ENCODE results near the gene SAMD10.
A peak's percentile ranks its signal among the peaks of the same experiment; 100 is the strongest.
"Not testable (repeated sequence)": the region's sequence is repeated elsewhere in the genome, so short reads cannot be mapped to it uniquely, and the experiment has no call there.

SAMD10 gene

DNA sequence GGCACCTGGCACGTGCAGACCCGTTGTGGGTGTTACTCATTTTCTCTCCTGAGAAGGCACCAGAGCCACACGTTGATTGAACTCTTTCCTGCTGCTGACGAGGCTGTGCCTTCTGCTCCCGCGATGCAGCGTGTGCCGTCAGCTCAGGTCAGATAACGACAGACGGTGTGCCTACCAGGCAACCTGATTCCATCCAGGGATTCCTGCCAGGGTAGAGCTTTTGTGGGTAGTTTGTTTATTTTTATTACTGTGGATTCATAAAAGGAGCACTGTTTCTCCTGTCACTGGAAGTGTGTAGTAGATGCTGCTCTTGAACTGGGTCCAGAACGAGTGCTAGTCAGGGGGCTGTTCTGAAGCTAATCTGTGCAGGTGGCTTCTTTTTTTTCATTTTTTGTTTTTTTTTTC, 22.2 kb upstream of the SAMD10 start:
- DNase-seq (ENCODE audit: low read depth, low spot score), result peak; percentile 51

DNA sequence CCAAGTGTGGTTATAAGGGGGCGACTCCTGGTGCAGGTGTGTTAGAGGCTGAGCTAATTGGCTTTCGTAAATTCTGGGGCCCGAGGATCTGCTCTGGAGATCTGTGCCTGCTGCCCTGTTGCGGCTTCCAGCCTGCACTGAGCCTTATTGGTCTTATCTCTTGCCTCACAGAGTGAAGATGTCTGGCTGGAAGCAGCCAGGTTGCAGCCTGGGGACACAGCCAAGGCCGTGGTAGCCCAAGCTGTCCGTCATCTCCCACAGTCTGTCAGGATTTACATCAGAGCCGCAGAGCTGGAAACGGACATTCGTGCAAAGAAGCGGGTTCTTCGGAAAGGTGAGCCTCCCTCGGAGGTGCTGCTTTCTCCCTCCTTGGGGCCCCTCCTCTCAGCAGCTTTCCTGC, 21.5 kb upstream of the SAMD10 start:
- DNase-seq (ENCODE audit: low read depth, low spot score), result no peak

DNA sequence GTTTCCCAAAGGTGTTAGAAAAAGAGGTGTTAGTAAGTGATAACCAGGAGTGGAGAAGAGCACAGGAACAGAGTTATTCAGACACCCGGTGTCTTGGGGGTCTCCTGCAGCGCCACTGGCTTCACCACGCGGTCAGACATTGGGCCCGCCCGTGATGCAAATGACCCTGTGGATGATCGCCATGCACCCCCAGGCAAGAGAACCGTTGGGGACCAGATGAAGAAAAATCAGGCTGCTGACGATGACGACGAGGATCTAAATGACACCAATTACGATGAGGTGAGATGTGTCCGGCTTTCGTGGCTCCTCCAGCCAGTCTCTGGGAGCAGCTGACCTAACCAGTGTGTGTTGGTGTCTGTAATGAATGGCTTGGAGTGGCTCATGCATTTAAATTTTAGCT, 3.5 kb upstream of the SAMD10 start:
- no peak for DNase-seq (ENCODE audit: low read depth, low spot score)

DNA sequence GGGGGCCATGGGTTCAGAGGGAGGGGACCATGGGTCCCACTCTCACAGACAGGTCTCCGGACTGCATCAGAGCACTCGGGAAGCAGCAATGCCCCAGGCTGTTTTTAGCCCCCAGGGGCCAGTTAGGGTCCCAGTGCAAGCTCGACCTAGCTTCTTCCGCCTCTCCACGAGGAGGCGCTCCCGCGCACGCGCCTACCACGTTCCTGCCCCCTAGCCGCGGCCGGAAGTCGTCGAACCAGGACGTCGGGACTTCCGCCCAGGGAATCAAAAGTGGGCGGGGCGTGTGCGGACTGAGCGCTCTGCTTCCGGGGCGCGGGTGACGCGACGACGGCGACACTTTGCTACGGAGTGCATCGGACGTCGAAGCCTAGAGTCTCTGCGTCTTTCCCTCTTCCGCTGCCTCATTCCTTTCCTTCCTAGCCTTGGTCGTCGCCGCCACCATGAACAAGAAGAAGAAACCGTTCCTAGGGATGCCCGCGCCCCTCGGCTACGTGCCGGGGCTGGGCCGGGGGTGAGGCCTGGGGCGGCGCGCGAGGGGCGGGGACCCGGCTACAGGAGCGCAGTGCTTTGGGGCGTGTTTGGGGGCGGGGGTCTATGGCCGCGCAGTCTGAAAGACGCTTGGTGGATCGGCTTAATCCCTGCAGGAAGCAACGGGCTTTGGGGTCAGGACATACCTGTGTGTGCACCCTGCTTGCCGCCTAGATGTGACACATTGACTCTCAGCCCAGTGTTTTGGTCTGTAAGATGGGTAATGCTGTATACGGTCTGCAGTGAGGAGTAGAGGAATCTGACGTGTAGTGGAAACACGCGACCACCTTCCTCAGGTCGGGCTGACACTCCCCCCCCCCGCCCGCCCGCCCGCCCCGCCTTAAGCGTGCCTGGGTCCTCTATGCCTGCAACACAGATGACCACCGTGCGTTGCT, 1.6 kb upstream of the SAMD10 start, which contains the start of gene PRPF6:
PRPF6 (plus strand) TSS at position 327 of the 923 bp plus-strand sequence; CDS start at position 441, 114 bp downstream.
- DNase-seq (ENCODE audit: low read depth, low spot score), result peak; percentile 98

DNA sequence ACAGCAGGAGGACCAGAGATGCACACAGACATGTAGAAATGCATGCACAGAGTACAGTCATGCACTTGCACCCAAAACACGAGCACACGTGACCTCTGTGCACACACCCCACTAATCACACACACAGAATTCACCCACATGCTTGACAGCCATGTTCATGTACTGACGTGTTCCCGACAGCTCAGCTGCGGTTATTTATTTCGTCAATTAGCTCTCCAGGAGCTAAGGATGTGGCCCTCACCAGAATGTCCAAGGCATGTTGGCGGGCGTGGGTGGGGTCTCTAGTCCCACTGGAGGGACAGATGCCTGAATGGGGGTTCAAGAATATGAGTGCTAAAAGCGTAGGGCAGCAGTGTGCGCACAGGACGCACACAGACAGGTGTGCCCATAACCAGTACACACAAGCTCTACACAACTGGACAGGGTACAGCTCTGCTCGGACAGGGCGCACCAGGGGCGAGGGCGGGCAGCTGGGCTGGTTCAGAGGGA, 919 bp upstream of the SAMD10 start:
- DNase-seq (ENCODE audit: low read depth, low spot score), result no peak

DNA sequence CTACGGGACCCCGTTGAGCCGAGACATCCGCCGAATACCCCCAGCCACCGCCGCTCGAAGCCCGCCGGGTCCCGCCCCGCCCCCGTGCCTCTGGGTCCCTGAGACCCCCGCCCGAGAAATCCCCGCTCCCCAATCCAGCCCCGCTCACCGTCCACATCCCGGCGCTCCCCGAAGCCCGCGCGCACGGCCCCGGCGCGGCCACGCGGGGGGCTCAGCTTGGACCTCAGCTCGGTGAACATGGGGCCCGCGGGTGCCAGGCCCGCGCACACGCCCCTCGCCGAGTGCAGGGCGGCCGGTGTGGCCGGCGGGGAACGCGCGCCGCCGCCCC, 249 bp downstream of the SAMD10 start:
- no peak for DNase-seq (ENCODE audit: low read depth, low spot score)

DNA sequence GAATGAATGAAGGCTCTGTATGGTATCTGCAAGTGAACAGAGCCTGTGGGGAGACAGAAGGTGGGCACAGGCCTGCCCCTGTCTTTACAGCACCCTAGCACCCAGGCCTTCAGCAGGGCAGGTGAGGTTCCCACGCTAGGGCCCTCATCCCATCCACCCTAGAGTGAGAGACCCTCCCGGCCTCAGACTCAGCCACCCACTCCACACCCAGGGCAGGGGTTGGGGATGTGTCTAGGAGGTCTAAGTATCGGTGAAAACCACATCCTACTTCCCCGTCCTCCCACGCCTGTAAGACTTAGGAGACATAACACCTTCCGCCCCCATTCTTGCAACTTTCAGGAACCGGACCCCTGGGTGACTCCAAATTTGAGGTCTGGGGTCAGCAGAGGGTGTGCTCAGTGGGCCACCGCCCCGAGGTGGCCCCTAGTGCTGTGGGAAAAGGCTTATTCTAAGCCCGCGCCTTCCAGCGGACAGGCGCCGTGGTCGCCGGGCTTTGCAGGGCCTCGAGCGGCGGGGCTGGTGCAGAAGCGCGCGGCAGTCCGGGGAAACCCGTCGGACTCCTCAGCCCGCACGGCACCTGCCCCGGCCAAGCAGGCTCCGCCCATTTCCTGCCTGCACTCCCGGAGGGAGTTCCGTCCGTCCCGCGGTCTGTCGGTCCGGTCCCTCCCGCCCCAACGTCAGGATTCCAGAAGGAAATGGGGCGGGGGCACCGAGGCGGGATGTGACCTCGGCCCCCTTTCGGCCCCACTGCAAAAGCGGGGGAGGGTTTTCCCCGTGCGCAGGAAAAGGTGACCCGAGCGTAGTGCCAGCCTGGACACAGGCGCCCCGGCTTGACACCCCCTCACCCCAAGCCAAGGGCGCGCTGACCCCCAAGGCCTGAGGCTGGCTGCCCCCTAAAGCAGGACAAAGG, 868 bp downstream of the SAMD10 start:
- DNase-seq (ENCODE audit: low read depth, low spot score), result peak; percentile 67

DNA sequence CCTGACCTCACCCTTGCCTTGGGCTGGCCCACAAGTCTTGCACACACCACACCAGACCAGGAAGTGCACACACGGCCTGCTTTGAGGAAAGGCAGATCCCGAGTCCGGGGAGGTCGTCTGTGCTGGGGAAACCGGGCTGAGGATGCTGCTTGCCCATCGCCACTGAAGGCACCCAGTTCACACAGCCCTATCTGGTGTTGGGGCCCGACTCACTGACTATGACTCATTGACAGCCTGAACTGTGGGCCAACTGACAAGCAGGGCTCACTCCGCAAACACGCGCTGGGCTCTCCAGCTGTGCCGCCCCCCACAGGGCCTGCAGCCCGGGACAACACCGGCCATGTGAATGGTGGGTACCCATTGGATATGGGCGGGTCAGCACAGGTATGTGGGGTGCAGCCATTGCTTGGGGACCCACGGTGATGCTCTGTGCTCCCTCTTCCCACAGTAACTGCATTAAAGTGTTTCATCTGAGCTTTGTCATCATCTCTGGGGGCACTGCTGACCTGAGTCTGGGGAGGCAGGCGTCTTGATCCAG, 1.6 kb downstream of the SAMD10 start:
- peak; percentile 76 for DNase-seq (ENCODE audit: low read depth, low spot score)

DNA sequence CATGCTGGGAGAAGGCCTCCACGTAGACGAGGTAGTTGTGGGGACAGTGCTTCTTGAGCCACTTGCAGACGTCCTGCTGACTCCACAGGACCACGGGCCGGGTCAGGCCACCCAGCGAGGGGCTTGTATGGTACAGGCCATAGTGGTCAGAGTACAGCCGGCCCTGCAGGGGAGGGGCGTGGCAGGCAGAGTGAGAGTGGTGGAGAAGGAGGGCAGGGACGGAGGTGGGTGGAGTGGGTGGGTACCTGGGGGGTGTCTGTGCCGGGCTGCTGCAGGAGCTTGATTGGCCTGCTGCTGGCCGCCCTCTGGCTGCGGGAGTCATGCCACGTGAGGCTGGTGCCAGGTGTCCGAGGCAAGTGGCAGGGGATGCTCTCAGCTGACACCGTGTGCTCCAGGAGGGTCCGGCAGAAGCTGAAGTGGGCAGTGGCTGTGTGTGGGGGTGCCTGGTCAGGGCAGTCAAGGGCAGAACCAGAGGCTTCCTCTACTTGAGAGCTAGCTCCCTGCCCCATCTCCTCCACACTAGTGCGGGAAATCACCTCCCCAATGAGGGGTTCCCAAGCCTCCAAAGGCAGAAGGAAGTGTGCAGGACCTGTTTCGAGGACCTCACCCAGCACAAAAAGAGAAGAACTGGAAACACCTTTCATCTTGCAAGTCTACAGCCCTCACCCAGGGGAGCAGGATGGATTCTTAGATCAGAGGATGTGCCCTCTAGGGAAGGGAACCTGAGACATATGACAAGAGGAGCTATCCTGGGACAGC, 2.3 kb downstream of the SAMD10 start:
- no peak for DNase-seq (ENCODE audit: low read depth, low spot score)

DNA sequence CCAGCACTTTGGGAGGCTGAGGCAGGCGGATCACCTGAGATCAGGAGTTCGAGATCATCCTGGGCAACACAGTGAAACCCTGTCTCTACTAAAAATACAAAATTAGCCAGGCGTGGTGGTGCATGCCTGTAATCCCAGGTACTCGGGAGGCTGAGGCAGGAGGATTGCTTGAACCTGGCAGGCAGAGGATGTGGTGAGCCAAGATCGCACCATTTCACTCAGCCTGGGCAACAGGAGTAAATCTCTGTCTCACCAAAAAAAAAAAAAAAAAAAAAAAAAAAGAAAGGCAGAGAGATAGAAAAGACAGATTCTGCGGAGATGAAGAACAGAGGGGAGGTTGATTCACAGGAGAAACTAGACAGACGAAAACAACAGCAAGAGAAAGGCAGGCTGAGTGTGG, 2.9 kb downstream of the SAMD10 start:
- DNase-seq (ENCODE audit: low read depth, low spot score), result not testable (repeated sequence)

DNA sequence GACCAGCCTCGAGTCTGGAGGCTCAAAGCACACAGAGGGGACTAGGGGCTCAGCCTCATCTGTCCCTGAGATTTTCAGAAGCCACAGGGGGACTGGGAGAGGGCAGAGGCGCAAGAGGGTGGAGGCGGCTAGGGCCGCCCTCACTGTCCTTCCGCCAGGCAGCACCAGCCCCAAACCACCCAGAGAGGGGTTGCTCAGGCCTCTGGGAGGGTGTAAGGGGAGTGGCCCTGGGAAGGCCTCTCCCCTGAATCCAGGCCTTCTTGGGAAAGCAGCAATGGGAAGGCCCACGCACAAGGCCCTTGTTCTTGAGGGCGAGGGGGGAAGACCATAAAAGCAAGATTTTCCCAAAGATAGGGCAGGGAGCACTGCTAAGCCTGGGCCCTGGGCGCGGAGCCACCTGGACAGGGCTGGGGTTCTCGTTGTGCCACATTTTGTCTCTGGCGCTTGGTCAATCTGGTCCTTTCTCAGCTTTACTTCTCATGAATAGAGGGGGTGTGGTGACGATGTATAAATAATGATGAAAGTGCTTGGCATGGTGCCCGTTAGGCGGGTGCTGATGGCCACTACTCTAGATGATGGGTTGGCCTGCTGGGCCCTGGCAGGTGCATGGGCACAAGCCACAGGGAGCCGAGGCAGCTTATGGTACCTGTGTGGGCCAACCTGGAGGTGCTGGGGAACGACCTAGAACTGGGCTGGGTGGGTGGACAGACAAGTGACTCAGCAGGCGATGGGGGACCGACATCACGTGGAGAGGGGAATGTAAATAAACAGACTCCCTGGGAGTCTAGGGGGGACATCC, 4.8 kb downstream of the SAMD10 start:
- DNase-seq (ENCODE audit: low read depth, low spot score), result peak; percentile 16

DNA sequence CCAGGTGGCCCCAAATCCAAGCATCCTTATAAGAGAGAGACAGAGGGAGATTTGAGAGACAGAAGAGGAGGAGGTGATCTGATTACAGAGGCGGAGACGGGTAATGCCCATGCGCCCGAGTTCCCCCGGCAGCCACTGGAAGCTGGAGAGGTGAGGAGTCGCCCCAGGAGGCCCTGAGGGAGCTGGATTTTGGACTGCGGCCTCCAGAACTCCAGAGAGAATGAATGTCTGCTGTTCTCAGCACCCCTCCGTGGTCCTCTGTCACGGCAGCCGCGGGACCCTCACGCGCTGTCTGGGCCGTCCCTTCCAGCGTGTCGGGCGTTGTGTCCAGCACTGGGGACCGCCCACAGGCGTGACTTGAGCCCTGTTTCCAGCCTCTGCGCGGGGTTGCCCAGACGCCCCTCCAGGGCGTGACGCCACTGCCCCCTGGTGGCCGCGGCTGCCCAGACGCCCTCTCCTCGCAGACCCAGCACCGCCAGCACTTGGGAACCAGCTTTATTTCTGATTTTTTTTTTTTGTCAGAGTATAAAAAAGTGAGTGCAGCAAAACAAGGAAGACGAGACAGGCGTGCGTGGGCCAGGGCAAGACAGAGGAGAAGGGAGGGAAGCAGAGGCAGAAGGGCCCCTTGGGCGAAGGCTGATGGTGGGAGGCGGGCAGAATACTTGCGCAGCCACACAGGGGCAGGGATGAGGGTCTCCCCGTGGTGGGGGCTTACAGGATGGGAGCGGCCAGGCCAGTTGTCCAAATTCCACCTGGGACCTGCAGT, 5.6 kb downstream of the SAMD10 start:
- DNase-seq (ENCODE audit: low read depth, low spot score), result peak; percentile 94

DNA sequence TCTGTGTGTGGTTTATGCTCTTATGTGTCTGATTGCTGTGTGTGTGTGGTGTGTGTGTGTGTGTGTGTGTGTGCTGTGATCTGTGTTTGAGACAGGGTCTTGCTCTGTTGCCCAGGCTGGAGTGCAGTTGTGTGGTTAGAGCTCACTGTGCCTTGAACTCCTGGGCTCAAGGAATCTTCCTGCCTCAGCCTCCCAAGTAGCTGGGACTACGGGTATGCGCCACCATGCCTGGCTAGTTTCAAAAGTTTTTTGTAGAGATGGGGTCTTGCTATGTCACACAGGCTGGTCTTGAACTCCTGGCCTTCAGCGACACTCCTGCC, 6.3 kb downstream of the SAMD10 start:
- no peak for DNase-seq (ENCODE audit: low read depth, low spot score)

DNA sequence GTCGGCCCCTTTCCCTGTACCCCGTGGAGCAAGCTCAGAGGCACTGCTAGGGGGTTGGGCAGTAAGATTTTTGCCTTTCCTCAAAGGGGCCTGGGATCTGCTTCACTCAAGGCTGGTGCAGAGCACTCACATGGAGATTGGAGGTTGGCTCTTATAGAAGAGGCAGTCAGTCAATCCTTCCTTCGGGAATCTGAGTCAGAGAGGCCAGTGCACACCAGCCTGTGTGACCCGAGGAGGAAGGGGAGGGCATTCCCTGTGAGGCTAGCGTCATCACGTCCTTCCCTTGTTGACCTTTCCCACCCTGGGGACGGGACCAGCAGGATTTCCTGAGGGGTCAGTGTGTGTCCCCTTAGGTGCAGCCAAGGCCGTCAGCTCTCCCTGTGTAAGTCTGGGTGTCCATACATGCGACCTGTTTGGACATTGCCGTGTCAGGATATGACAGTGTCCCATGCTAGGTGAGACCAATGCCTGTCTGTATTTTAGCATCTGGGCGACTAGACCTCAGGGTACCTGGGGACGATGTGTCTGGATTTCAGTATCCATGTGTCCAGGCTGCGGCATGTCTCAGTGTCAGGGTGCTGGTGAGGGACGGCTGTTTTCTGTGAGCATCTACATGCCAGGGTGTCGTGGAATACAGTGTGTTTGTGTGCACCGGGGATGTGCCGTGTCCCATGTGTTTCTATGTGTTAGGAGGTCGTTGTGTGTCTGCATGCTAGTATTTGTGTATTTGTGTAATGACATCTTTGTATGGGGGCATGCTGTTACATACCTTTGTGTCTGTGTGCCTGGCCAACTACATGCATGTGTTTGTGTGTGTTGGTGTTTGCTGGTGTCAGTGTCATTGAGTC, 6.9 kb downstream of the SAMD10 start:
- peak; percentile 2 for DNase-seq (ENCODE audit: low read depth, low spot score)

DNA sequence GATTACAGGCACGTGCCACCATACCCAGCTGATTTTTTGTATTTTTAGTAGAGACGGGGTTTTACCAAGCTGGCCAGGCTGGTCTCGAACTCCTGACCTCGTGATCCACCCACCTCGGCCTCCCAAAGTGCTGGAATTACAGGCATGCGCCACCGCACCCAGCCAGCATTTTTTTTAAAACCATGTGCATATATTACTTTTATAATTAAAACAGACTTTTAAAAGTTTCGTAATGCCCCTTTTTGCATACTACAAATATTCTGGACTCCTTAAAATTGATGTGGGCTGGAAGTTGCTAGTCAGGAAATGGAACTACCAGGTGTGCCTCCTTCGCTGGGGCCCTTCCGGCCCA, 7.5 kb downstream of the SAMD10 start:
- not testable (repeated sequence) for DNase-seq (ENCODE audit: low read depth, low spot score)

DNA sequence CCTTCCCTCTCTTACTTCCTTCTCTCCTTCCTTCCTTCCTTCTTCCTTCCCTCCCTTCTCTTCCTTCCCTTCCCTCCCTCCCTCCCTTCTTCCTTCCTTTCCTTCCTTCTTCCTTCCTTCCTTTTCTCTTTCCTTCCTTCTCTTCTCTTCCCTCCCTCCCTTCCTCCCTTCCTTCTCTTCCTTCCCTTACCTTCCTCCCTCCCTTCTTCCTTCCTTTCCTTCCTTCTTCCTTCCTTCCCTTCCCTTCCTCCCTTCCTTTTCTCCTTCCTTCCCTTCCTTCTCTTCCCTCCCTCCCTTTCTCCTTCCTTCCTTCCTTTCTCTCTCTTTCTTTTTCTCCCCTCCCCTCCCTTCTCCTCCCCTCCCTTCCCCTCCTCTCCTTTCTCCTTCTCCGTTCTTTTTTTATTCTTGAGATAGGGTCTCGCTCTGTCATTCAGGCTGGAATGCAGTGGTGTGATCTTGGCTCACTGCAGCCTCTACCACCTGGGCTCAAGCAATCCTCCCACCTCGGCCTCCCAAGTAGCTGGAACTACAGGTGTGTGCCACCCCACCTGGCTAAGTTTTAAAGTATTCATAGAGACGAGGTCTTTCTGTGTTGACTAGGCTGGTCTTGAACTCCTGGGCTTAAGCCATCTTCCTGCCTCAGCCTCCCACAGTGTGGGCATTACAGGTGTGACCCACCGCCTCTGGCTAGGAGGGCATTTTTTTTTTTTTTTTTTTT, 8.6 kb downstream of the SAMD10 start:
- no peak for DNase-seq (ENCODE audit: low read depth, low spot score)

DNA sequence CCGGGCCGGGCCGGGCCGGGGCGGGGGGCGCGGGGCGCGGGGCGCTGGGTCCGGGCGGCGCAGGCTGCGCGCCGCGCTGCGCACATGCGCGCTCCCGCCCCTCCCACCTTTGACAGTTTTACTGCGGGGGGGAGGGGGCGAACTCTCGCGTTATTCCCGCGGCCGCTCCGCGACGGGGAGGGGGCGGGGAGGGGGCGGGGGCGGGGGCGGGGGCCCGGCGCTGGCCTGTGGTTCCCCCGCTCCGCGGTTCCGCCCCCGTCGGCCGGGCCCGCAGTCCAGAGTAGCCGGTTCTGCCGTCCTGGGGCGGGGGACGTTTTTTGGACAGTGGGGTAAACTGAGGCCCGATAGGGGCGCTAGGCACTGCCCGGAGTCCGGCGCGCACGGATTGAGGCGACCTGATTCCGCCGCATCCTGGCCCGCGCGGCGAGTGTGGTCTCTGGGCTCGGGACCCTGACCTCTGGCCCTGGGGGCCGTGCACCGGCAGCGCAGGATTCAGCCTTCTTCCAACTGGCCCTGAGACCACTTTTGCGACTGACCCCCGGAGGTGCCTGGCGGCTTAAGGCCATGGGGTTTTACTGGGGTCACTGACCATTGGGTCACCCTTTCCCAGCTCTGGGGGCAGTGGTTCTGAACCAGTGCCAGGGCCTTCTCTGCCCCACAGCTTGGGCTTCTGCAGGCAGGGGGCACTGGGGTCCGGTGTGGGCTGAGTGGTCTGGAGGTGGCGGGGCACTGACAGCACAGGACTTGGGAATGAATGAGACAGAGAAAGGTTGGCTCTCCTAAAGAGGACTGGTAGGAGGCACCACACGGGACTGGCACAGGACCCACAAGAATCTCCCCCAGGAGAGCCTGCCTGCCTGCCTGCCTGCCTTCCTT, 9.4 kb downstream of the SAMD10 start, which contains the start of gene ZNF512B:
ZNF512B (minus strand) TSS at position 93 of the 876 bp plus-strand sequence. CDS start 1,980 bp downstream, outside the sequence.
- DNase-seq (ENCODE audit: low read depth, low spot score), result peak; percentile 86

All from astrocyte of the hippocampus (primary cell).